ENCODE measurements around the gene FANCD2.

Gene FANCD2

GRCh38 chr3:10026084-10026890 is at the start of gene FANCD2:
Gene FANCD2 (plus strand): TSS chr3:10026437. CDS start chr3:10028658, 2,221 bp downstream.
- no peak for TF ChIP-seq GATA2 (IDR thresholded peaks at IDR 0.05; ENCODE audit: low read depth, low read length)
- no peak for TF ChIP-seq GATA3 (IDR thresholded peaks at IDR 0.05; ENCODE audit: low read depth, low read length)

GRCh38 chr3:9976721-9977709 is 49.2 kb upstream of the FANCD2 start:
- TF ChIP-seq GATA2 (IDR thresholded peaks at IDR 0.05; ENCODE audit: low read depth, low read length): no peak
- TF ChIP-seq GATA3 (IDR thresholded peaks at IDR 0.05; ENCODE audit: low read depth, low read length): no peak

- TF ChIP-seq GATA2 (IDR thresholded peaks at IDR 0.05; ENCODE audit: low read depth, low read length) (no peak), GATA3 (IDR thresholded peaks at IDR 0.05; ENCODE audit: low read depth, low read length) (no peak)
These were observed 47.4 kb upstream of the FANCD2 start for GRCh38 chr3:9978710-9979305.

- TF ChIP-seq GATA3 (IDR thresholded peaks at IDR 0.05; ENCODE audit: low read depth, low read length) (no peak), GATA2 (IDR thresholded peaks at IDR 0.05; ENCODE audit: low read depth, low read length) (no peak)
These were observed 46.0 kb upstream of the FANCD2 start for GRCh38 chr3:9980251-9980650.

- TF ChIP-seq GATA3 (IDR thresholded peaks at IDR 0.05; ENCODE audit: low read depth, low read length): no peak
- no peak for TF ChIP-seq GATA2 (IDR thresholded peaks at IDR 0.05; ENCODE audit: low read depth, low read length)
These were observed 40.0 kb upstream of the FANCD2 start for GRCh38 chr3:9986230-9986725.

- no peak for TF ChIP-seq GATA2 (IDR thresholded peaks at IDR 0.05; ENCODE audit: low read depth, low read length)
- no peak for TF ChIP-seq GATA3 (IDR thresholded peaks at IDR 0.05; ENCODE audit: low read depth, low read length)
These were observed 32.0 kb upstream of the FANCD2 start for GRCh38 chr3:9994086-9994844.

- TF ChIP-seq GATA3 (IDR thresholded peaks at IDR 0.05; ENCODE audit: low read depth, low read length) (no peak), GATA2 (IDR thresholded peaks at IDR 0.05; ENCODE audit: low read depth, low read length) (no peak)
These were observed 25.6 kb upstream of the FANCD2 start for GRCh38 chr3:10000686-10001085.

GRCh38 chr3:10002951-10003350 is 23.3 kb upstream of the FANCD2 start:
- TF ChIP-seq GATA3 (IDR thresholded peaks at IDR 0.05; ENCODE audit: low read depth, low read length) (no peak), GATA2 (IDR thresholded peaks at IDR 0.05; ENCODE audit: low read depth, low read length) (no peak)

- TF ChIP-seq GATA2 (IDR thresholded peaks at IDR 0.05; ENCODE audit: low read depth, low read length): no peak
- no peak for TF ChIP-seq GATA3 (IDR thresholded peaks at IDR 0.05; ENCODE audit: low read depth, low read length)
These were observed 21.7 kb upstream of the FANCD2 start for GRCh38 chr3:10004506-10004905.

- TF ChIP-seq GATA2 (IDR thresholded peaks at IDR 0.05; ENCODE audit: low read depth, low read length) (no peak), GATA3 (IDR thresholded peaks at IDR 0.05; ENCODE audit: low read depth, low read length) (no peak)
These were observed 21.2 kb upstream of the FANCD2 start for GRCh38 chr3:10004960-10005564.

GRCh38 chr3:10006048-10006761 is 20.0 kb upstream of the FANCD2 start:
- no peak for TF ChIP-seq GATA3 (IDR thresholded peaks at IDR 0.05; ENCODE audit: low read depth, low read length)
- TF ChIP-seq GATA2 (IDR thresholded peaks at IDR 0.05; ENCODE audit: low read depth, low read length): no peak

- TF ChIP-seq GATA3 (IDR thresholded peaks at IDR 0.05; ENCODE audit: low read depth, low read length) (no peak), GATA2 (IDR thresholded peaks at IDR 0.05; ENCODE audit: low read depth, low read length) (no peak)
These were observed 19.5 kb upstream of the FANCD2 start for GRCh38 chr3:10006762-10007090.

Data from SH-SY5Y (cell line).